HG03175 (cell line): ENCODE data around the gene TMEM132D.

Experiments
- ATAC-seq: cut with Tn5 transposase; IDR thresholded peaks from one replicate; pipeline ENCODE4 v1.9.1; 2021; ENCODE audit warnings: mild to moderate bottlenecking, moderate library complexity; ENCODE audit not compliant: unreplicated experiment

The TMEM132D gene

GRCh38 chr12:129672110-129672509, 231.7 kb downstream of the TMEM132D start:
- no peak for ATAC-seq

DNA sequence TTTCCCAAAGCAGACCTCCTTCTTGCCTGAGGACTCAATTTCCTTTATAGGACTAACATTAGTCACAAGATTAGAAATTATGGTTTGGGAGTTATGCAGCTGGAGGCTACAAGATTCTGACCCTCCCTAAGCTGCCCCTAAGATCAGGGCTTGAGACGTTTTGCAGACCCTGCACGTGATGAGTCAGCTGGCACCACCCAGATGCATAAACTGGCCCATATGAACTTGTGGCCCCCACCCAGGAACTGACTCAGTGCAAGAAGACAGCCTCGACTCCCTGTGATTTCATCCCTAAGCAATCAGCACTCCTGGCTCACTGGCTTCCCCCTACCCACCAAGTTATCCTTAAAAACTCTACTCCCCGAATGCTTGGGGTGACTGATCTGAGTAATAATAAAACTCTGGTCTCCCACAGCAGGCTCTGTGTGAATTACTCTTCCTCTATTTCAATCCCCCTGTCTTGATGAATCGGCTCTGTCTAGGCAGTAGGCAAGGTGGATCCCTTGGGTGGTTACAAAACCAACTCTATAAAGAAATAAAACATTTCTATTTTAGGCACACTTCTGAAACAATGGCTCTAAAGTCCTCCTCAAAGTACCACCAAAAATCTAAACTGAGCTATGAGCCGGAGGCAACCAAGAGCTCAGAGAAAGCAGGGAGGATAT, 233.4 kb downstream of the TMEM132D start:
- no peak for ATAC-seq

DNA sequence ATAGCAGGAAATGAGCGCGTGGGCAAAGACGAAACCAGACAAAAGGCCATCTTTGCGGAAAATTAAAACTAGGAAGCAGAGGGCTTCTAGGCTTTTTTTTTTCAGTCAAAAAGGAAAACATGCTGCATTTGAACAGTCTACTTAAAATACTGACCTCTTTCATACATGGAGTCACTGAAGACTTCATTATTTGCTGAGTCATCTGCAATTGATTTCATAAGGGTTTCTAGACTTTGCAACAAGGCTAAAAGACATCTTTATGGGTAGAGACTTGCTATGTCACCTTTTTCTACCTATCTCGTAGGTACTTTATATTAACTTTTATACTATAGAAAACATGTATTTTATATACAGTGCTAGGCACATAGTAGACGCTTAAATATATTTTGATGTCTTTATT, 238.4 kb downstream of the TMEM132D start:
- ATAC-seq = no peak

GRCh38 chr12:129662234-129662633, 241.6 kb downstream of the TMEM132D start:
- ATAC-seq = no peak

GRCh38 chr12:129660946-129661345, 242.9 kb downstream of the TMEM132D start:
- ATAC-seq = no peak

GRCh38 chr12:129659961-129660622, 243.7 kb downstream of the TMEM132D start:
- ATAC-seq = no peak

GRCh38 chr12:129657179-129657578, 246.6 kb downstream of the TMEM132D start:
- no peak for ATAC-seq

DNA sequence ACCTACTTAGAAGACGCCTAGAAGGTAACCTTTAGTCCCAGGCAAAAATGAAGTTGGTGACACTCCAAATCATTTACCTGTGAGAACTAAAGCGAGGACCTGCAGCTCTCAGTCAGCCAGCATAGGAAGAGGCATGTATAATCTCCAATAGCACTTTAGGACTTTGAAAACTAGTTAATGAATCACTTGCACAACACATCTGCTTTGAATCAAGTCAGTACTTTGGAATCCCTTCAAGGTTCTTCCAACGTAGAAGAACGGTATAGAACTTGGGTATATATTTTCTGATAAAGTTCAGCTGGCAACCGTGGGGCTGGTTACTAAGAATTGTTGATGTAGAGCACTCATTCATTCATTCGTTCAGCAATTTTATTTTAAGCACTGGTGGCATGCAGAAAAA, 251.9 kb downstream of the TMEM132D start:
- ATAC-seq = no peak

DNA sequence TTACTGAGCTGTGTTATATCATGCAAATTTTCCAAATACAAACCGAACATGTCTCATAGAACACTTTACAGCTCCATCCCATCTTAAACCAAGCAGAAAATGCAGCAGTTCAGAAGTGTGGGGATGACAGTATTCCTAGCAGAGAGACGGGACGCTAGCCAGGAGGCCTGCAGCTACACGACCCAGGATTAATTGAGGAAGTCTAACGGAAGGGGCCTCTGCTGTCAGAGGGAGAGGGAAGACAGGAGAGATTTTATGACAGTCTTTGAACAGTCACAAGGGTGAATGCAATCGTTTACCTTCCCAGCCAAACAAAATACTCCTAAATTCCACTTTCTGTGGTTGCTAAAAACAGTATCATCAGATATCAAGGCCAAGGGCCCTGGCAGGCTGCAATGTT, 261.9 kb downstream of the TMEM132D start:
- no peak for ATAC-seq

DNA sequence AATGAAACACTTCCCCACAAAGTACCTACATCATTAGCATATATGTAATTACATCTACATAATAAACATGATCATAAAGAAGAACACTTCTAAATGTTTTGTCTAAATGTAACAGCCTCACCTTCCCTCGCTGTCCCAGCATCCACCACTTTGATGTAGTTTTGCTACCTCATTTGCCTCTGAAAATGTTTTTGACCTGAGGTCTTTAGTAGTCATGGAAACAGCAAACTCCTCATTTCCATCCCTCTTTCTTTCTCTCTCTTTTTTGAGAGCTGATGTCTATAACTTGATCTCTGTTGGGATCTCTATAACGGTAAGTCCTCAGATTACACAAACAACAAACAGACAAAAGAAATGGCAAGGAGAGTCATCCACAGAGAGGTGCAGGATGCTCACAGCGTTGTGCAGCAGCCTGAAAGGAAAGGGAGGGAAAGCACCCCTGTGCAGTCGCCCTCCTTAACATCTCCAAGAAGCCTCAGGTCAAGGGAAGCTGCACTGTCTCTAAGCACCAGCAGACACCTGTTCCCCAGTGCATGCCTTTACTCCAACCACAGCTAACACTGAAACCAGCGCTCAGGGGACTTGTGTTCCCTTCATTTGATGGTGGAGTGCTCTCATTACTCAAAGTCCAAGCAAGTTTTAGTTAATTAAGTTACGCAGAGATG, 268.7 kb downstream of the TMEM132D start:
- ATAC-seq = no peak

DNA sequence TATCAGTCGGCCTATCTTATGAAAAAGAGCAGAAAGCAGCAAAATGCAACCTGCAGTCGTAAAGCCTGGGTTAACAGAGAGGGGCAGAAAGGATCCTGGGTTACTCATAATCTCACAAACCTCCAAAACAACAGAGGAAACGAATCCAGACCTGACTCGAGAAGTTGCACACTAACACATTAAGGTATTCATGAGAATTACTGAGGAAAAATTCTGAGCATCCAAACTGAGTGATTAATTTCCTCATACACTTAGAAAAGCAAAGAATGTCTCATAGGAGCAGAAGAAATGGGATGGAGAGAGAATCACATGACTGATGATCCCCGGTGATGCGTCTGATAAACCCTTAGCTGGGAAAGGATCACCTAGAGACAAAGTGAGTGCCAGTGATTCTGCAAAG, 272.5 kb downstream of the TMEM132D start:
- ATAC-seq = no peak

- ATAC-seq = no peak
Measured at GRCh38 chr12:129629901-129630300, 273.9 kb downstream of the TMEM132D start.

GRCh38 chr12:129622566-129622965, 281.3 kb downstream of the TMEM132D start:
- ATAC-seq = no peak

DNA sequence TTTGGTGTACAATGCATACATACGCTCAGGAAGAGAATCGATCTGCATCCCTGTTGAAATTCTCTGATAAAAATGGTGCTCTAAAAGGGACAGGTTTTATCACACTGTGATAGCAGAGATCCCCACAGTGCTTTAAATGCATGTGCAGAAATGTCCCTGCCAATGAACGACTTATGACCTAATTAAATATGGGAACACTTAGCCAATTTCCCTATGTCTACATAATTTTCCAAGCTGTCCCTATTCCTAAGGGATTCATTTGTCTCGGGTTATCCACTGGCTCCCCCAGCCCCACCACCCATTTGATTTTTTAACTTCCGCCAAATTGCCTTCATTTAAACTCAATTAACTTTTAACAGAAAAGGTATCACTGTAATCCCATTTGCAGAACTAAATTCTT, 284.6 kb downstream of the TMEM132D start:
- no peak for ATAC-seq

GRCh38 chr12:129617849-129618248, 286.0 kb downstream of the TMEM132D start:
- no peak for ATAC-seq

GRCh38 chr12:129615001-129615400, 288.8 kb downstream of the TMEM132D start:
- no peak for ATAC-seq

GRCh38 chr12:129614221-129614885, 289.5 kb downstream of the TMEM132D start:
- ATAC-seq = no peak

DNA sequence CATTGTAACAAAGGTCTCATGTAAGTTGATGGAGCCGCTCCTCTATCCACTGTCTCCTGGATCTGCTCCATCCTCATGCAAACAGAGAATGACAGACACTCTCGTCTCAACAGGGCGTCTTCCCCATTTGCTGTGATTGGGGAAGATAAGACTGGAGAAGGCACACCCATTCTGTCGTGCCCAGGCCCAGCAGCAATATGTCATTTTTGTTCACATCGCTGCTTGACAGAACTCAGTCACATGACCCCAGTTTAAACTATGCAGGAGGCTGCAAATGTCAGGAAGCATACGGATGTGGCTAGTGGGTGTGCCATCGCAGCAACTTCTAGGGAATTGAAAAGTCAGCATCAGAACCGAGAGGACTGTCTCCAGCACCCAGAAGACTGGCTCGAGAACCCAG, 290.5 kb downstream of the TMEM132D start:
- no peak for ATAC-seq

DNA sequence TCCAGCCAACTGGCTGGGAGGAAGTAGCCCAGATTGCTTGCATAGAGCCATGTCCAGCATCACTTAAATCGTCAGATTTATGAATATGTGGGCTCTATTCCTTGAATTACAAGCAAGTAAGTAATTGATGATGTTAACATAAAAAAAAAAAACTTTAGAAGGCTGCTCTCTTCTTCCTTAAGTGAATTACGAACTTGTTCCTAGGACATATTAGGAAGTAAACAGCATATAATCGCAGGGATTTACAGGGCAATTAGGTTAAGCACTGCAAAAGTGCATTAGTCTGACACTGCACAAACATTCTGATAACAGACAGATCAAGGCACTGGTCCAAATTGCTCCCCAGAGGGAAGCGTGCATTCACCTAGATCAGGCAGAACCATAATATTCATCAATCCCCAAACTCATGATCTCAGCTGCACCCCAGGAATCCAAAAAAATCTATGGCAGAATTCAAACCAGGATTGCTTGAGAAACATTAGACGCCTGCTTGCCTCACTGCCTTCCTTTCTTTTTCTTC, 293.2 kb downstream of the TMEM132D start:
- no peak for ATAC-seq

DNA sequence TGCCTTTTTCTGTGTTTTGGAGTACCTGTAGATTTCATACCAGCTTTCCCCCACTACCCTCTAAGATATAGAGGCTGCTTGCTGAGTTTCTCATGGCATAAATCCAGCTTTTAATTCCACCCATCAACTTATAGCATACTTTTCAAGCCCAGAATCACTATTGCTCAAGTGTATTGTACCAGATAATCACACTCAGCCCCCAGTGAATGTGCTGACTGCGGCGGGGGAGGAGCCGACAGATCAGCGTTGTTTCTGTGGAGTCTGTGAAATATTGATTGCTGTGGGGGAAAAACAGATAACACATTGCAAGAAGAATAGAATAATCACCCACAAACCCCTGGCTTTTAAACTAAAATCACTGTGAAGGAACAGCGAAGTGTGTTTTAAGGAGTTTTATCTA, 296.1 kb downstream of the TMEM132D start:
- no peak for ATAC-seq

DNA sequence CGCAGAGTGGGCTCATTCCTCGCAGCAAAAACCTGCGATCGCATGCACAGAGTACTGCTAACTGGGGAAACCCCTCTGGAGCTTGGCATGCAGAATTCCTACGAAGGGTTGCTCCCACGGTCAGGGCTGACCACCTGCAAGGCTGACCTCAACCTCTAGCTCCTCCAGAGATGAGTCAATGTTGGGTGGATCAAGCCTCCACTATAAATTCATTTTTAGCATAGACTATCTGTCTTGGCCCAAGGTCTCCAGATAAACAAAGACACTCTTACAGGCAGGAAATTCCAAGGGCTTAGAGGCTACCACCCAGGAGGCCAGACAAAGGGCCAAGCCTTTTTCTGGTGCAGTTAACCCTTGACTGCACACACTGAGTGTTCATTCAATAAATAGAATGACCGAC, 296.5 kb downstream of the TMEM132D start:
- no peak for ATAC-seq
